Lower leg skin (tissue), 3 donors: ENCODE results near the gene GJD3.

Source experiments
- CTCF ChIP-seq, 3 donors: fragments of 450-650 bp; IDR thresholded peaks; one replicate each; pipeline ENCODE4 v1.5.1; 2016; ENCODE audit warnings: antibody characterized with exemption in 3 of 3, mild to moderate bottlenecking in 3 of 3, moderate library complexity in 2 of 3
- POLR2A ChIP-seq, 2 donors: fragments of 450-650 bp; IDR thresholded peaks; one replicate each; pipeline ENCODE4 v1.6.1; 2016 to 2017; ENCODE audit warnings: antibody characterized with exemption in 2 of 2, mild to moderate bottlenecking in 1 of 2, moderate library complexity in 1 of 2

- TF ChIP-seq POLR2A (IDR thresholded peaks at IDR 0.05) (no peak), CTCF (IDR thresholded peaks at IDR 0.05) (no peak)
Measured at GRCh38 chr17:40316571-40317344, 47.8 kb downstream of the GJD3 start.
